GM18951 (cell line): Measurements from ENCODE around the gene C1QB.

ENCODE experiments used
- POLR2A ChIP-seq: IDR thresholded peaks from 4 replicates; pipeline ENCODE4 v1.6.1; 2011; ENCODE audit warnings: mild to moderate bottlenecking; ENCODE audit not compliant: insufficient read length, insufficient read depth; ENCODE audit errors: extremely low read depth
- in situ Hi-C: fragments of 300-500 bp; cut with MboI; formaldehyde crosslinking; loops from one replicate; pipeline ENCODE4 v1.12.0; 2022; ENCODE audit warnings: low sequenced_read_pairs, mixed read lengths, inconsistent platforms; ENCODE audit not compliant: unreplicated experiment

Gene C1QB

DNA sequence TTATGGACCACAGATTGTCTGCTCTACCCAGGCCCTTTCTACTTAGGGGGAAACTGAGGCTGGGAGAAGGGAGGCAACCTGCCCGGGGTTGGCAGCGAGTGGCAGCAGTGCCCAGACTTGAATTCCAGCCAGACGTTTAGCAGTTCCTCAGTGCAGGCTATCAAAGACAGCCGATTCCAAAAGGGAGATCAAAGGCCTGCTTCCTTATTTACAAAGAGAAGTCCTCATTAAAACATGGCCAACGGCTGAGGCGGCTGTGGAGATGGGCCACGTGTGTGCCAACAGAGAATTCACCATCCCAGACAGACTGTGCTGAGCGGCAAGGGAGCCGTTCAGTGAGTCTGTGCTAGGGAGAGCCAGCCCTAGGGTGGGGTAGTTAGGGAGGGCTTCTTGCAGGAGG, 27.7 kb downstream of the C1QB start:
- TF ChIP-seq POLR2A = no peak

GRCh38 chr1:22681556-22682276, 28.7 kb downstream of the C1QB start:
- no peak for TF ChIP-seq POLR2A
- in situ Hi-C loops = no loop called here

More for the DNA sequence above, 27.7 kb downstream of the C1QB start:
- in situ Hi-C loops = no loop called here

GRCh38 chr1:22683547-22683946, 30.5 kb downstream of the C1QB start:
- in situ Hi-C loops = no loop called here
- no peak for TF ChIP-seq POLR2A

DNA sequence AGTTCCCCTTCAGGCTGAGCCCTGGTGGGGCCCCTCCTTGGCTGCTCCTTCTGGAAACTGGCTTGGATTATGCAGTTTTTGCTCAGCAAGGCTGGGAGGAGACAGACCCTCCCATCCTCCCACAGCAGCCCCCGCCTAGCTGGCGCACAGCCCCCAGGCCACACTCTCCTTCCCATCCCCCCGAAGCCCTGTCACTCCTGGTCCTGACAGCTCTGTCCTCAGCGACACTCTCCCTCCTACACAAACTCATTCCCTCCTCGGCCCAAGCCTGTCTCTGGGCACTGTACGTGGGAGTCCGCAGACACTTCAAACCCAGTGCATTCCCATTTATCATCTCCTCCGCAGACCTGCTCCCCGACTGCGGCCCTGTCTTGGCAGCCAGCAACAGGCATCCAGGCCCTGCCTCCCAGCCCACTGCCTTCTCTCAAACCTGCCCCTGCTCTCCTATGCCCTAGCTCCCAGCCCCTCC, 32.6 kb downstream of the C1QB start:
- in situ Hi-C loops = no loop called here

DNA sequence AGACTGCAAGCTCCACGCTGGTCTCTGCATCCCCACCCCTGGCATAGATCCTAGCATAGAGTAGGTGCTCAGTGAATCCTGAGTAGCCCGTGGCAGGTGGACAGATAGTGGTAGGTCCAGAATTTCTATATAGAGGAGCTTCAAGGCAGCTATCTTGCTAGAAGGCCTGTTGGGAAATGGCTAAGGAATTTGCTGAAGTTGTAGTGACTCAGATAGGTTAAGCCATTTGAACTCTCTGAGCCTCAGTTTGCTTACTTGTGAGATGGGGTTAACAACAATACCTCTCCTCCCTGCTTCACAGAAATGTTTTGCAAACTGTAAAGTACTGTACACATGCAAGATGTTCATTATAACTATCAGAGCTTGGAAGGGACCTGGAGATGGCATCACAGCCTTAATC, 34.2 kb downstream of the C1QB start:
- no peak for TF ChIP-seq POLR2A
- in situ Hi-C loops = no loop called here

More for the DNA sequence above, 32.6 kb downstream of the C1QB start:
- TF ChIP-seq POLR2A = no peak

DNA sequence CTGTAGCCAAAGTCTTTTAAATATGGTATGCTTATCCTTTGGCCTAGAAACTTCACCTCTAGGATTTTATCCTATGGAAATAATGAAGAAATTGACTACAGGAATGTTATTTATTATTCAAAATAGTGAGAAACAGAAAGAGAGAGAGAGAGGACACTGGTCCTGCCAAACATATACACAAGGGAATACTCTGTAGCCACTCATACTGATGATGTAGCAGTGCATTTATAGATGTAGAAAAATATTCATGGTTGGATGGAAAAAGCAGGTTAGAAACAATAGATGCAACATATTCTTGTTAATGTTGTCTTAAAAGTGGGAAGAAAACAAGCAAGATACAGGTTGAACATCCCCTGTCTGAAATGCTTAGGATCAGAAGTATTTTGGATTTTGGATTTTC, 35.4 kb downstream of the C1QB start:
- TF ChIP-seq POLR2A = no peak
- in situ Hi-C loops = no loop called here

DNA sequence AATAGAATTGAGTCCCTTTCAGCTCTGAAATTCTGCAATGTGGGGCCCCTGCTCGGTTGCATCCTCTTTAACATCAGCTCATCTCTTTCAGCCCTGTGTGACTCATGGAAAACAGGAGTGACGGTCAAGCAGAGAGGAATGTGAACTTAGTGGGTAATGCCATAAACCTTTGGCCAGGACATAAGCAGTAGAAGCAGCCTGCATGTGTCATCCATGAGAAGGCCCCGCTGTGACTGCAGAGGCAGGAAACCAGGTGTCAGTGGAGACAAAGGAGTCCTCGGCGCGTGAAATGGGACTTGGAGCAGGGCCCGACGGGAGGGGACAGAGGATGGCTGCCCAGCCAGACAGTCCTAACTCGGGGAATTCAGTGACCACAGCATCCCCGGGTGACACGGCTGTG, 36.5 kb downstream of the C1QB start:
- no peak for TF ChIP-seq POLR2A
- in situ Hi-C loops = no loop called here

- in situ Hi-C loops = no loop called here
- no peak for TF ChIP-seq POLR2A
These were observed 38.2 kb downstream of the C1QB start for GRCh38 chr1:22691031-22691753.

GRCh38 chr1:22694172-22694571, 41.1 kb downstream of the C1QB start:
- in situ Hi-C loops = no loop called here
- TF ChIP-seq POLR2A = no peak

DNA sequence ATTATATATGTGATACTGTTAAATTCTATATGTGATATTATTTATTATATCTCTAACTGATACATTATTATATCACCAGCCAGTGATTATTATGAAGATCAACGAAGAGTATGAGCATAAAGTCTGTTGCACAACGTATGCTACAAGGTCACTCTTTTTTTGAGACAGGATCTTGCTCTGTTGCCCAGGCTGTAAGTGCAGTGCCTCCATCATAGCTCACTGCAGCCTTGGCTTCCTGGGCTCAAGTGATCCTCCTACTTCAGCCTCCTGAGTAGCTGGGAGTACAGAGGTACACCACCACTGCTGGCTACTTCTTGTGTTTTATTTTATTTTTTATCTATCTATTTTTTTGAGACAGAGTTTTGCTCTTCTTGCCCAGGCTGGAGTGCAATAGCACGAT, 43.6 kb downstream of the C1QB start:
- in situ Hi-C loops = no loop called here

DNA sequence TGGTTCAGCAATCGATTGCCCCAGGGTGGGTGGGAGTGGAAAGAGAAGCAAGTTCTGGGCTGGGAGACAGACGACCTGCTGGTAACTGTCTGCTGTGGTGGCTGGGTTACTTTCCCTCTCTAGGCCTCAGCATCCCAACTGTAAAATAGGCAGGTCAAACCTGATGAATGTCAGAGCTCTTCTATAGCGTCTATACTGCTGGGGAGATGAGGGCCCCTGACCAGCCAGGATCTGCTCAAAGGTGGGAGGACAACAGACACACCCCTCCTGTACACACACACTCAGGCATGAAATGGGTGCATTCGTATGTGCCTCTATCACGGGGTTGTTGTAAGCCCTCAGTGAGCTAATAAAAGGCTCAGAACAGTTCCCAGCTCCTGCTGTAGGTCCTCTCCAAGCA, 44.9 kb downstream of the C1QB start:
- TF ChIP-seq POLR2A = no peak
- in situ Hi-C loops = no loop called here

More for the DNA sequence above, 43.6 kb downstream of the C1QB start:
- TF ChIP-seq POLR2A = no peak

DNA sequence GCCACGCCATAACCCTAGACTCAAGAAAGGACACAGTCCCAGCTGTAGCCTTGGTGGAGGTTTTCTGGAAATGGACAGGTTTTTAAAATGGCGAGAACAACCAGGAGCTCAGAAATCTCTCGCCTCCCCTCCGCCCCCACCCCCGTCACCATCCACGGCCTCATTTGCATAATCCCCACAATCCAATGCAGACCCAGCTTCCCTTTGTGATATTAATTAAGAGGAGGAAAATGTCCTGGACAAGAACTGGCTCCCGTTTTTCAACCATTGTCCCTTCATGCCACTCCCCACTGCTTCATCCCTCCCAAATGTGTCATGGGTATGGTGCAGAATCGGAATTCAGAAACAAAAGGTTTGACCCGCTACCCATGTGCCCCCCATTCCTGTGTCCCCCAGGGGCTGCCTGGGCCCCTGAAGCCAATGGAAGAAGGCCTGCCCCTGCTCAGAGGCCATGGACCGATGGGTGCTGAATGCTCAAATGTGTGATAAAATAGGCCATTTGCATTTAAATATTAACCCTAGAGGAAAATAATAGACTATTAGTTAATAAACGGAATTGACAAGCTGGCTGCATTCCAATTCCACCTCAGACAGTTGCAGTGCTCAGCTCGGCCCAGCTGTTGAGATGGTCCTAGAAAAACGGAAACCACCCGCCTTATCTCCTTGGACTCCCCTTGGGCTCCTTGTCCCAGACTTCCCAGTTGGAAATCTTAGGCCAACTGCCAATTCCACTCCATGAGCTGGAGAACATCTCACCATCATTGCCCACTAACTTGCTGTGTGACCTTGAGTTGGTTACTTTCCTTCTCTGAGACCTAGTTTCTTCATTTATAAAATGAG, 46.9 kb downstream of the C1QB start:
- TF ChIP-seq POLR2A = no peak
- in situ Hi-C loops = no loop called here
